Tibial nerve (tissue), 4 donors: ENCODE results near the gene UTF1.

Experiments used
- EP300 ChIP-seq, 2 donors: sonication (generic); formaldehyde crosslinking; IDR thresholded peaks; one replicate each; pipeline ENCODE4 v1.6.1; 2017; ENCODE audit warnings: antibody characterized with exemption in 2 of 2, mild to moderate bottlenecking in 1 of 2
- POLR2A ChIP-seq, 2 donors: fragments of 450-650 bp; IDR thresholded peaks; one replicate each; pipeline ENCODE4 v1.6.1; 2017; ENCODE audit warnings: antibody characterized with exemption in 2 of 2, mild to moderate bottlenecking in 2 of 2, moderate library complexity in 2 of 2
- TF ChIP-seq, protein P1 (sequence below), 5 experiments: fragments of 200-600 bp in 3 of 5; fragments of 450-650 bp in 2 of 5; sonication (generic) in 3 of 5; IDR thresholded peaks; one replicate each; pipeline ENCODE4 v1.5.1; 2016 to 2019; ENCODE audit warnings: antibody characterized with exemption in 5 of 5, mild to moderate bottlenecking in 3 of 5, moderate library complexity in 2 of 5

DNA sequence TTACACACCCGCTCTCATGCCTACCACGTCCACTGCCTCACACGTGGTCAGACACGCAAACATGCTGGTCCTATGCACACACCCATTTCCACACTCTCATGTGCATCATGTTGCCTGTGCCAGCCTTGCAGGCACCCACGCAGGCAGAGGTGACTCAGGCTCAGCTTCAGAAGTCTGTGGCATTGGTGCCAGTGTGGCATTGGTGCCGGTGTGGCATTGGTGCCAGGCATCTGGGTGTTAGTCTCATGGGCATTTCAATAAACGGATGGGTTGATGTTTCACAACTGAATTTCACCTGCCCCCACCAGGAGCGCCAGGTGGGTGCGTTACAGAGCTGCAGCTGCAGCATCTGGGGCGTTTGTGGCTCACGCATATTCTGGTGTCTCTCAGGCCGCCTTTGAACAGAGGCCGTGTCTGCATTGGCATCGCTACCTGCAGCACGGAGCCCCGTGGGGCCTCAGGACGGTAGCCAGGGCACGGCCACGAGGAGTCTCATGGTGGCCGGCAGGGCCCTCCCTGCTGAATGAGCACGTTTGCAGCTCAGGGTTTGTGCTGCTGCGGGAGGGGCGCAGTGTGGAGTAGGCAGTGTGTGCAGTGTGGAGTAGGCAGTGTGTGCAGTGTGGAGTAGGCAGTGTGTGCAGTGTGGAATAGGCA lies 45.3 kb upstream of the UTF1 start:
- TF ChIP-seq, protein P1, sequence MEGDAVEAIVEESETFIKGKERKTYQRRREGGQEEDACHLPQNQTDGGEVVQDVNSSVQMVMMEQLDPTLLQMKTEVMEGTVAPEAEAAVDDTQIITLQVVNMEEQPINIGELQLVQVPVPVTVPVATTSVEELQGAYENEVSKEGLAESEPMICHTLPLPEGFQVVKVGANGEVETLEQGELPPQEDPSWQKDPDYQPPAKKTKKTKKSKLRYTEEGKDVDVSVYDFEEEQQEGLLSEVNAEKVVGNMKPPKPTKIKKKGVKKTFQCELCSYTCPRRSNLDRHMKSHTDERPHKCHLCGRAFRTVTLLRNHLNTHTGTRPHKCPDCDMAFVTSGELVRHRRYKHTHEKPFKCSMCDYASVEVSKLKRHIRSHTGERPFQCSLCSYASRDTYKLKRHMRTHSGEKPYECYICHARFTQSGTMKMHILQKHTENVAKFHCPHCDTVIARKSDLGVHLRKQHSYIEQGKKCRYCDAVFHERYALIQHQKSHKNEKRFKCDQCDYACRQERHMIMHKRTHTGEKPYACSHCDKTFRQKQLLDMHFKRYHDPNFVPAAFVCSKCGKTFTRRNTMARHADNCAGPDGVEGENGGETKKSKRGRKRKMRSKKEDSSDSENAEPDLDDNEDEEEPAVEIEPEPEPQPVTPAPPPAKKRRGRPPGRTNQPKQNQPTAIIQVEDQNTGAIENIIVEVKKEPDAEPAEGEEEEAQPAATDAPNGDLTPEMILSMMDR (IDR thresholded peaks at IDR 0.05), result no peak
- TF ChIP-seq POLR2A (IDR thresholded peaks at IDR 0.05) (no peak), EP300 (IDR thresholded peaks at IDR 0.05) (no peak)
